GM21825 (cell line): Measurements from ENCODE around the gene DDC.
A peak's percentile ranks its signal among the peaks of the same experiment; 100 is the strongest.

ENCODE experiments used
- ATAC-seq: cut with Tn5 transposase; IDR thresholded peaks from one replicate; pipeline ENCODE4 v1.9.1; 2021; ENCODE audit warnings: mild to moderate bottlenecking, moderate library complexity; ENCODE audit not compliant: unreplicated experiment

DDC gene

GRCh38 chr7:50488379-50488778, 76.8 kb downstream of the DDC start:
- no peak for ATAC-seq

GRCh38 chr7:50486512-50486911, 78.7 kb downstream of the DDC start:
- no peak for ATAC-seq

GRCh38 chr7:50481867-50482266, 83.3 kb downstream of the DDC start:
- no peak for ATAC-seq

GRCh38 chr7:50480797-50481196, 84.4 kb downstream of the DDC start:
- ATAC-seq = no peak

- ATAC-seq = no peak
Measured at GRCh38 chr7:50479743-50480517, 85.3 kb downstream of the DDC start.

- ATAC-seq = no peak
Measured at GRCh38 chr7:50477640-50478039, 87.6 kb downstream of the DDC start.

- no peak for ATAC-seq
Measured at GRCh38 chr7:50476953-50477625, 88.1 kb downstream of the DDC start.

GRCh38 chr7:50475340-50475739, 89.9 kb downstream of the DDC start:
- no peak for ATAC-seq

- no peak for ATAC-seq
Measured at GRCh38 chr7:50474382-50475160, 90.6 kb downstream of the DDC start.

- no peak for ATAC-seq
Measured at GRCh38 chr7:50473531-50473930, 91.7 kb downstream of the DDC start.

- ATAC-seq = no peak
Measured at GRCh38 chr7:50472427-50472826, 92.8 kb downstream of the DDC start.

GRCh38 chr7:50471970-50472369, 93.2 kb downstream of the DDC start:
- no peak for ATAC-seq

- ATAC-seq = no peak
Measured at GRCh38 chr7:50470250-50471163, 94.7 kb downstream of the DDC start.

GRCh38 chr7:50469181-50469580, 96.0 kb downstream of the DDC start:
- no peak for ATAC-seq

- ATAC-seq = peak; percentile 92
Measured at GRCh38 chr7:50467817-50468610, 97.2 kb downstream of the DDC start.

GRCh38 chr7:50466815-50467585, 98.2 kb downstream of the DDC start:
- no peak for ATAC-seq

- no peak for ATAC-seq
Measured at GRCh38 chr7:50463035-50463434, 102.2 kb downstream of the DDC start.

- ATAC-seq = no peak
Measured at GRCh38 chr7:50462361-50462760, 102.8 kb downstream of the DDC start.

GRCh38 chr7:50461695-50462094, 103.5 kb downstream of the DDC start:
- ATAC-seq = no peak
